OCI-LY1 (cell line): Measurements from ENCODE around the gene BRD1.

Source experiments
- H2AFZ ChIP-seq: fragments of 200-600 bp; sonication (generic), shearing (Covaris generic); 2 replicates; pipeline ENCODE4 v1.6.0; 2014; ENCODE audit warnings: antibody characterized with exemption, mild to moderate bottlenecking, low read length
- H3F3A ChIP-seq: fragments of 200-600 bp; sonication (generic), shearing (Covaris generic); 2 replicates; pipeline ENCODE4 v1.6.0; 2014; ENCODE audit warnings: mild to moderate bottlenecking, antibody characterized with exemption, low read length, moderate library complexity; ENCODE audit not compliant: insufficient read depth
- H3K27ac ChIP-seq: fragments of 200-600 bp; sonication (generic); 2 replicates; pipeline ENCODE4 v1.5.1; 2014; ENCODE audit warnings: low read length, mixed run types, mild to moderate bottlenecking, low read depth; ENCODE audit not compliant: poor library complexity, severe bottlenecking
- H3K27me3 ChIP-seq: fragments of 200-600 bp; sonication (generic); 2 replicates; pipeline ENCODE4 v1.6.0; 2014; ENCODE audit warnings: antibody characterized with exemption, mild to moderate bottlenecking, low read length, moderate library complexity; ENCODE audit not compliant: insufficient read depth
- H3K36me3 ChIP-seq: fragments of 200-600 bp; sonication (generic); 2 replicates; pipeline ENCODE4 v1.6.1; 2014; ENCODE audit warnings: mild to moderate bottlenecking, antibody characterized with exemption, low read length, moderate library complexity, mixed read lengths; ENCODE audit not compliant: insufficient read depth
- H3K4me1 ChIP-seq: fragments of 200-600 bp; sonication (generic); 2 replicates; pipeline ENCODE4 v1.5.1; 2014; ENCODE audit warnings: mild to moderate bottlenecking, low read length, moderate library complexity; ENCODE audit not compliant: insufficient read depth, severe bottlenecking
- H3K4me2 ChIP-seq: fragments of 200-600 bp; sonication (generic), shearing (Covaris generic); 2 replicates; pipeline ENCODE4 v1.6.1; 2014; ENCODE audit warnings: low read length
- H3K4me3 ChIP-seq: fragments of 200-600 bp; sonication (generic); 2 replicates; pipeline ENCODE4 v1.5.1; 2014; ENCODE audit warnings: low read length, low read depth, mild to moderate bottlenecking, mixed read lengths; ENCODE audit not compliant: poor library complexity, severe bottlenecking
- H3K79me2 ChIP-seq: fragments of 200-600 bp; shearing (Covaris generic); 2 replicates; pipeline ENCODE4 v1.6.1; 2016; ENCODE audit warnings: mixed run types, low read length, mixed read lengths; ENCODE audit not compliant: insufficient read depth
- H3K9ac ChIP-seq: fragments of 200-600 bp; sonication (generic), shearing (Covaris generic); 2 replicates; pipeline ENCODE4 v1.6.1; 2014; ENCODE audit warnings: mild to moderate bottlenecking, low read length, mixed read lengths
- H3K9me2 ChIP-seq: fragments of 200-600 bp; sonication (generic), shearing (Covaris generic); 2 replicates; pipeline ENCODE4 v1.6.1; 2014; ENCODE audit warnings: low read depth, mild to moderate bottlenecking, low read length, mixed read lengths
- H3K9me3 ChIP-seq: fragments of 200-600 bp; shearing (Covaris generic); 2 replicates; pipeline ENCODE4 v1.6.1; 2014; ENCODE audit warnings: low read length, mixed read lengths
- H4K20me1 ChIP-seq: fragments of 200-600 bp; sonication (generic), shearing (Covaris generic); 2 replicates; pipeline ENCODE4 v1.6.0; 2016; ENCODE audit warnings: mild to moderate bottlenecking, low read length; ENCODE audit not compliant: insufficient read depth
- CTCF ChIP-seq: fragments of 200-600 bp; sonication (generic), shearing (Covaris generic); IDR thresholded peaks from 2 replicates; pipeline ENCODE4 v1.5.1; 2017; ENCODE audit warnings: mild to moderate bottlenecking, antibody characterized with exemption, low read length, moderate library complexity, mixed read lengths
- EZH2 ChIP-seq: fragments of 200-600 bp; sonication (generic), shearing (Covaris generic); IDR thresholded peaks from 2 replicates; pipeline ENCODE4 v1.8.0; 2017; ENCODE audit warnings: borderline replicate concordance, mixed run types, mild to moderate bottlenecking, antibody characterized with exemption, low read length, moderate library complexity, mixed read lengths

BRD1 gene

DNA sequence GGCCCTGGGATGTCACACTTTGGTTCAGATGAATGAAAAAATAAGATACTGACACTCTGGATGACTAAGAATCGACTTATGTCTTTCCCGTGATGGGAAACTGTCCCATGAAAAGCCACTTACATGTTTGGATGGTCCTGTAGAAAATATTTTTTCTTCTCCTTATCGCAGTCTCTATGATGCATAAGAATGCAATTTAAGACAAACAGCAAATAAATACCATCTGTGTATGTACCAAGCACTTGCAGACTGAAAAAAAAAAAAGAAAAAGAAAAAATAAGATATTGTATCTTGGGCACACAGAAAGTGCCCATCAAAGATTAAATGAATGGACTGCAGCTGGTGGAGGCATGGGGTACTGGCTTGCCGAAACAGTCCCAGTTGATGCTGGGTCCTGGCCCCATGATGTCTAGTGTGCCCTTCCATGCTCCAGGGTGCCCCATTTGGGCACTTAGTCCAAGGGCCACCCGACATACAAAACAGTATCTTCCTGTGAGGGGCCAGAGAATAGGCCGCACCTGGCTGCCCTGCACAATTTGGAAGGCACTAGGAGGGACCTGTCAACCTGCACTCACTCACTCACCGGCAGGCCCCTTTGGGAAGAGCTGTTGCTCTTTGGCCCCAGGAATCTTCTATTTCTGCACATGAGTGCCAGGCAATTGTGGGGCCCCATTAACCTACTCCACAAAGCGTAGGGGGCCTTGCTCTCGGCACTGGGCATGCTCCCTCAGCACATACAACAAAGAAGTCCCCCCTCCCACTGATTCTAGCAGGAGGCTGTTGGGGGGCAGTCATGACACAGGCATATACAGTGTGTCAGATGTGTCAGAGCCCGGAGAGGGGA is 23.5 kb upstream of the BRD1 start:
- H3K27me3 ChIP-seq: no peaks in the 10 kb centered on the region
- no peak overlapping the region for H3K4me2 ChIP-seq
- no peaks in the 10 kb centered on the region for H3K9me2 ChIP-seq
- no peak for TF ChIP-seq CTCF
- no peak overlapping the region for H3K4me3 ChIP-seq
- no peak overlapping the region for H2AFZ ChIP-seq
- no peaks in the 10 kb centered on the region for H3K36me3 ChIP-seq
- H4K20me1 ChIP-seq: no peaks in the 10 kb centered on the region
- peaks cover 25% of the 10 kb centered on the region for H3K4me1 ChIP-seq
- H3K27ac ChIP-seq: no peak overlapping the region
- H3K79me2 ChIP-seq: peaks cover 19% of the 10 kb centered on the region
- H3K9me3 ChIP-seq: no peaks in the 10 kb centered on the region
- H3K9ac ChIP-seq: no peak overlapping the region
- no peaks in the 10 kb centered on the region for H3F3A ChIP-seq

- Histone ChIP-seq H4K20me1 (no peaks in the 10 kb centered on the region), H3K9ac (no peak overlapping the region), H3K9me2 (no peaks in the 10 kb centered on the region), H3K27ac (no peak overlapping the region), H3K9me3 (no peaks in the 10 kb centered on the region), H3K79me2 (peaks cover 10% of the 10 kb centered on the region), H2AFZ (no peak overlapping the region), H3K36me3 (no peaks in the 10 kb centered on the region), H3K27me3 (no peaks in the 10 kb centered on the region), H3K4me2 (no peak overlapping the region), H3F3A (no peaks in the 10 kb centered on the region), H3K4me1 (peaks cover 15% of the 10 kb centered on the region), H3K4me3 (no peak overlapping the region)
- no peak for TF ChIP-seq EZH2
- no peak for TF ChIP-seq CTCF
Observed at GRCh38 chr22:49850021-49850911, 22.6 kb upstream of the BRD1 start.

GRCh38 chr22:49849161-49850020 is 21.7 kb upstream of the BRD1 start:
- Histone ChIP-seq H3K9ac (no peak overlapping the region), H4K20me1 (no peaks in the 10 kb centered on the region), H3K9me2 (no peaks in the 10 kb centered on the region), H3K27ac (no peak overlapping the region), H3K4me2 (no peak overlapping the region), H3K79me2 (peaks cover under 1% of the 10 kb centered on the region; the same call in 1 of the 2 replicates), H2AFZ (no peak overlapping the region), H3K36me3 (no peaks in the 10 kb centered on the region), H3K4me1 (peaks cover 8% of the 10 kb centered on the region), H3K27me3 (no peaks in the 10 kb centered on the region), H3K4me3 (no peak overlapping the region), H3K9me3 (no peaks in the 10 kb centered on the region), H3F3A (no peaks in the 10 kb centered on the region)
- TF ChIP-seq EZH2 (no peak), CTCF (no peak)
